Keratinocyte (primary cell): ENCODE data around the gene CDADC1.

Experiments used
- EZH2 ChIP-seq: IDR thresholded peaks from one replicate; pipeline ENCODE4 v1.6.1; 2012; ENCODE audit warnings: inconsistent platforms, mild to moderate bottlenecking, low read length, moderate library complexity
- TF ChIP-seq, protein P1 (sequence below), 3 experiments: IDR thresholded peaks in 1 of 3; conservative IDR thresholded peaks in 1 of 3; optimal IDR thresholded peaks in 1 of 3; 2 replicates in 2 of 3; 3 replicates in 1 of 3; pipeline versions ENCODE3 to v1.5.1; 2011; ENCODE audit warnings: low read length in 3 of 3, mild to moderate bottlenecking in 3 of 3, moderate library complexity in 2 of 3, control low read depth in 1 of 3, inconsistent platforms in 1 of 3; ENCODE audit not compliant: insufficient read depth in 2 of 3; ENCODE audit errors: extremely low read depth in 1 of 3

GRCh38 chr13:49219647-49220035, 28.1 kb upstream of the CDADC1 start:
- TF ChIP-seq, protein P1, sequence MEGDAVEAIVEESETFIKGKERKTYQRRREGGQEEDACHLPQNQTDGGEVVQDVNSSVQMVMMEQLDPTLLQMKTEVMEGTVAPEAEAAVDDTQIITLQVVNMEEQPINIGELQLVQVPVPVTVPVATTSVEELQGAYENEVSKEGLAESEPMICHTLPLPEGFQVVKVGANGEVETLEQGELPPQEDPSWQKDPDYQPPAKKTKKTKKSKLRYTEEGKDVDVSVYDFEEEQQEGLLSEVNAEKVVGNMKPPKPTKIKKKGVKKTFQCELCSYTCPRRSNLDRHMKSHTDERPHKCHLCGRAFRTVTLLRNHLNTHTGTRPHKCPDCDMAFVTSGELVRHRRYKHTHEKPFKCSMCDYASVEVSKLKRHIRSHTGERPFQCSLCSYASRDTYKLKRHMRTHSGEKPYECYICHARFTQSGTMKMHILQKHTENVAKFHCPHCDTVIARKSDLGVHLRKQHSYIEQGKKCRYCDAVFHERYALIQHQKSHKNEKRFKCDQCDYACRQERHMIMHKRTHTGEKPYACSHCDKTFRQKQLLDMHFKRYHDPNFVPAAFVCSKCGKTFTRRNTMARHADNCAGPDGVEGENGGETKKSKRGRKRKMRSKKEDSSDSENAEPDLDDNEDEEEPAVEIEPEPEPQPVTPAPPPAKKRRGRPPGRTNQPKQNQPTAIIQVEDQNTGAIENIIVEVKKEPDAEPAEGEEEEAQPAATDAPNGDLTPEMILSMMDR (optimal IDR thresholded peaks at IDR 0.05 in 1 of 3, IDR thresholded peaks at IDR 0.05 in 1 of 3, conservative IDR thresholded peaks at IDR 0.05 in 1 of 3; ENCODE audit: extremely low read depth in 1 of 3, insufficient read depth in 2 of 3, low read length in 3 of 3): no peak
- TF ChIP-seq EZH2: no peak
